ENCODE data around the gene ROR2. TPM values are rescaled to one million over a fixed set of nuclear protein-coding genes. Genes with fewer than 3 reads are reported as not detected.

ROR2 gene
- total and polyA plus RNA-seq, 5 experiments from 2014 or later, result not detected

DNA sequence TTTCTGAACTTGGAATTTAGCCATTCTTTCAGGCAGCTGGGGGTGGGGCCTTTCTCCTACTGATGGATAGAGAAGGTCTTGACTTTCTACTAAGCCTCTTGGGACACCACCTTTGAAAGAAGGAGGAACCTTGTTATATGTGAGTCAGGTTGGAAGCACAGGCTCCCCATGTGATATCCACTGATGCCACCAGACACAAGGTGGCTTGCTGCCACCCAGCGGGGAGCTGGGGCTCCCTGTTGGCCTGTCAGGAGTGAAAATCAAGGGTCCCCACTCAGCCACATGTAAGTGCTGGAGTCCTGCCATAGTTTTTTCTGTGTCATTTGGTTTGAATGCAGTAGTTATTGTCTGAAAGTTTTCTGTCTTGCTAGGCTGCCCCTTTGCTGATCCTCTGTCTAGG lies 274.0 kb downstream of the ROR2 start:
- Mint-ChIP-seq H3K36me3 (peaks cover 0 to 5% (median 0%) of the 10 kb centered on the region in 3 donors), H3K9me3 (peaks cover 0 to 12% (median 2%) of the 10 kb centered on the region in 9 donors), H3K27ac (no peak overlapping the region), H3K27me3 (peaks cover 22 to 77% (median 27%) of the 10 kb centered on the region in 5 donors), H3K4me3 (no peak overlapping the region), H3K4me1 (no peaks in the 10 kb centered on the region)
- DNase-seq (no peak), ATAC-seq (no peak)
- POLR2A ChIA-PET, result no interaction called here

DNA sequence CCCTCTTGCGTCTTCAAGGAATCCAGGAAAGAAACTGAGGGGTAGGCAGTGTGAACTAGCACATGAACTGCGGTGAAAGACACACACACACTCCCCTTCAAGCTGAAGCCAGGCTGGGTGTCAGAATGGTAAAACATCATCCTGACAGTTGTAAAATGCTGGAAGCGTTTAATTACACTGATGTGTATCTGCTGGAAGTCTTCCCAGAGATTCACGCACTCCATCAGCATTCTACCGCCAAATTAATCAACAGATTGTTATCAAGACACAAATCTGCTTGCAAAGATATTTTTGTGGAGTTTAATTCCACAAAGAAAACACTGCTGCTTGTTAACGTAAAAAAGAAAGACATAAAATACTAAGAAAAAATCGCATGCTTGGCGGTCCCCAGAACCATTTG lies 285.4 kb downstream of the ROR2 start:
- Mint-ChIP-seq H3K4me3 (no peak overlapping the region), H3K36me3 (no peaks in the 10 kb centered on the region), H3K27ac (no peak overlapping the region), H3K4me1 (peaks cover 0 to 2% (median 0%) of the 10 kb centered on the region in 4 donors), H3K9me3 (no peaks in the 10 kb centered on the region), H3K27me3 (peaks cover 0 to 16% (median 7%) of the 10 kb centered on the region in 5 donors)
- POLR2A ChIA-PET, result no interaction called here
- DNase-seq (no peak), ATAC-seq (no peak)

DNA sequence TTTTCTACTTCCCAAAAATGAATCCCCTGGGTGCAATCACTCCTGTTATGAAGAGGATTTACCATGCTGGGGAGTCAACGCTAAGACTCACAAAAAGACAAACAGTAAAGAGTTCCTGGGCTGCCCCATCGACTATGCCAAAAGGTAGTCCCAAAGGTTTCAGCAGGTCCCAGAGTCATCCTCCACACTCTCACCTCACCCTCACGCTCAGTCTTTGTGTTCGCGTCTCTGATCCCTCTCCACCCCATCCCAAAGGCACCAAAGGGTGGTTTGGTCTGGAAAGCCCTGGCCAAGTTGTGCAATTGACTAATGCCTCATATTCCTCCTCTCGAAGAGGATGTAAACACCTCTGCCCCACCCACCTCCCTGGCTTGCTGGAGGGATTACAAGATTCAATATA lies 286.2 kb downstream of the ROR2 start:
- Mint-ChIP-seq H3K4me1 (peaks cover 0 to 2% (median 0%) of the 10 kb centered on the region in 4 donors), H3K36me3 (no peaks in the 10 kb centered on the region), H3K9me3 (no peaks in the 10 kb centered on the region), H3K4me3 (no peak overlapping the region), H3K27me3 (peaks cover 0 to 16% (median 5%) of the 10 kb centered on the region in 5 donors), H3K27ac (no peak overlapping the region)
- POLR2A ChIA-PET, result no interaction called here
- no peak for DNase-seq
- ATAC-seq, result no peak

DNA sequence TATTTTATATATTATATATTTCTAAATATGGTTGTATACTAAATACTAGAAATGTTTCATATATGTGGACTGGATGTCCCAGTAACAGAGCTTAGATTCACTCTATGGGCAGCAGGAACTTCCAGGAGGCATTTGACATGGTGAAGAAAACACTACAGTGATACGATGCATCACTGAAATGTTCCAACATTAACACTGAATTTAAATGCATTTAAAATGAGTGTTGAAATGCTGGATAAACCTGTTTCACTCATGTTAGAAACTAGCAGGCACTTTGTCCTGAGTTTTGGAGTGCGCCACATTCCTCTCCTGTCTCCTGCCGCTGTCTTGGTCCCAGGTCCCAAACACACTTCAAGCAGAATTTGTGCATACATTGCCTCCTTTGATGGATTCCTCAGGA lies 288.6 kb downstream of the ROR2 start:
- ATAC-seq, result no peak
- no peak overlapping the region for H3K4me3 Mint-ChIP-seq
- POLR2A ChIA-PET, result no interaction called here
- H3K9me3 Mint-ChIP-seq, result no peaks in the 10 kb centered on the region
- DNase-seq, result no peak
- H3K27me3 Mint-ChIP-seq, result peaks cover 2 to 16% (median 9%) of the 10 kb centered on the region in 5 donors
- no peak overlapping the region for H3K27ac Mint-ChIP-seq
- H3K36me3 Mint-ChIP-seq, result no peaks in the 10 kb centered on the region
- H3K4me1 Mint-ChIP-seq, result peaks cover 0 to 2% (median 0%) of the 10 kb centered on the region in 4 donors

DNA sequence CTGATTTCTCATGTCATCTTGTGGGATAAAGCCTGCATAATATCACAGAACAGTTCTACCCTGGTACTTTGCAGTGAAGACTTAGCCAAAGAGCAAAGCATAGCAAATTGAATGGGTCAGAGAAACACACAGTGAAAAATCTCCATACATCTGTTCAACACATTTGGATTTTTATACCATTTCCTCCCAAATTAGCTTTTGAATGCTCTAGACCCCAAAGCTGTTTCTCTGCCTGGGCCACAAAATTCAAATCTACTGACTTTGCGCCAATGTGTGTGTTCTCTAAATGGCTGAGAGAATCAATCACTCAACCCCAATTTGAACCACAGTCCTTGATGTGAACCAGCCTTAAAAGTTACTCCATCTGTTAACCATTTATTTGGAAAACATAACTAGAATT lies 289.5 kb downstream of the ROR2 start:
- no peak for ATAC-seq
- no peaks in the 10 kb centered on the region for H3K9me3 Mint-ChIP-seq
- H3K4me3 Mint-ChIP-seq, result no peak overlapping the region
- POLR2A ChIA-PET, result no interaction called here
- no peak overlapping the region for H3K27ac Mint-ChIP-seq
- peaks cover 0 to 2% (median 0%) of the 10 kb centered on the region in 4 donors for H3K4me1 Mint-ChIP-seq
- no peak for DNase-seq
- peaks cover 2 to 22% (median 13%) of the 10 kb centered on the region in 5 donors for H3K27me3 Mint-ChIP-seq
- H3K36me3 Mint-ChIP-seq, result no peaks in the 10 kb centered on the region

DNA sequence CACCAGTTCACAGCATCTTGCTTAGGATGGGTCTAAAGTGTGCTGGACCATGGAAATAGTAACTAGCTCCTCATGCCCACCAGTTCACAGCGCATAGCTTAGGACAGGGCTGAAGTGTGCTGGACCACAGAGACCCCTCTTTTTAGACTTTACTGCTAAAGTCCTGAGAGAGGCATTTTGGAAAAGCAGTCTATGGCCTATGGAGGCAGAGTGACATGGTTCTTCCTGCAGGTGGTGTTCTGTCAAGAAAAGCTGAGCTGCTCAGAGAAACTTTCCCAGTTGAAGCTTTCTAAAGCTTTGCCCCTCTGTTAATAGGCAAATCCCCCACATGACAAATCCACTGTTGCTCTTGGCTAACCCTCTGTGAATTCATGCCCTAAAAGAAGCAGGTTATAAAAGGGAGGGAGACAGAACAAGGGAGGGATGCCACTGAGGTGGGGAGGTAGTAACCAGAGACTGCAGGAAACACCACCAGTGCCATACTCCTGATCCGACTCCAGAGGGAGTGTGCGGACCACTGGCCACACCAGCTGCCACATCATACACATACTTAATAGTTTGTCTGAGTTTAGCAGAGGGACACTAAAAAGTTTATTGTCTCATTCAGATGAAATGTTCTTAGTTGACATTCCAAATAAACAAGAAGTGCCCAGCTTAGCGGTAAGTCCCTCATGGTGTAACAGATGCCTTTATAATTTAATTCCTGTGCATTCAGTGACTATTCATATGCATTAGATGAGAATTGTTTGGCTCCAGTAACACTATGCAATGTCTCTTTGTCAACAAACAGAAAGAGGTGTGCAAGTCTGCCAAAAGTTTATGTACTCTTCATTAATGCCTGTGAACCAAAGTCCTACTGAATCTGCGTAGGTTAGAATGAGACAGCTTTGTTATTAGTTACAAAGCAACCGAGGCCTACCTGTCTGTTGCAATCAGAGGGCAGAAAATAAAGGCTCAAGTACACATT lies 290.2 kb downstream of the ROR2 start:
- H3K4me3 Mint-ChIP-seq, result no peak overlapping the region
- POLR2A ChIA-PET, result no interaction called here
- peaks cover 4 to 25% (median 13%) of the 10 kb centered on the region in 5 donors for H3K27me3 Mint-ChIP-seq
- no peak overlapping the region for H3K27ac Mint-ChIP-seq
- ATAC-seq, result no peak
- no peak for DNase-seq
- H3K36me3 Mint-ChIP-seq, result no peaks in the 10 kb centered on the region
- H3K4me1 Mint-ChIP-seq, result peaks cover 0 to 2% (median 0%) of the 10 kb centered on the region in 4 donors
- no peaks in the 10 kb centered on the region for H3K9me3 Mint-ChIP-seq

DNA sequence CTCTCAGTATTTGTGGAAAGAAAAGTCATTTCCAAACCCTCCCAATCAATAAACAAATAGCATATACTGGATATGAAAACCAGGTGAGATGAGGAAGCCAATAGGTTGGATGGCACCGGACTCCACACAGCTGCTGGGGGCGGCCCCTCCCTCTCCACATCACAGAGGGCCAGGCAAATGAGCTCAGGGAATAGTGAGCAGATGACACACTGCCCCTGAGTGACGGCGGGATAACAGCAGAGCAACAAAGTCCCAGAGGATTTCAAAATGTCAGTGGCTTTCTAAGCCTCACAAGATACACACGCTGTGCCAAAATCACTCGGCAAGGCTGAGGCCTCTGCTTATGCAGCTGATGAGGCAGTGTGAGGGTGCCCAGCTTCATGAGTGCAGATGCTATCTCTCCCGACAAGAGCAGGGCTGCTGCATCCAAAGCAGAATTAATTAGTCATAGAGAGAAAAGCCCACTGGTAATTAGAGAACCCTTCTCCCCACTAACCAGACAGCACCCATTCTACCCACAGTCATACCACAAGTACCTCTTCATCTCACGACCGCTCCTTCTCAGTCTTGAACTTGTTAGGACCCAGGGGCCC lies 291.4 kb downstream of the ROR2 start:
- Mint-ChIP-seq H3K4me1 (no peaks in the 10 kb centered on the region), H3K27ac (no peak overlapping the region), H3K36me3 (no peaks in the 10 kb centered on the region), H3K9me3 (no peaks in the 10 kb centered on the region), H3K4me3 (no peak overlapping the region), H3K27me3 (peaks cover 2 to 25% (median 13%) of the 10 kb centered on the region in 5 donors)
- no peak for ATAC-seq
- POLR2A ChIA-PET, result no interaction called here
- no peak for DNase-seq

DNA sequence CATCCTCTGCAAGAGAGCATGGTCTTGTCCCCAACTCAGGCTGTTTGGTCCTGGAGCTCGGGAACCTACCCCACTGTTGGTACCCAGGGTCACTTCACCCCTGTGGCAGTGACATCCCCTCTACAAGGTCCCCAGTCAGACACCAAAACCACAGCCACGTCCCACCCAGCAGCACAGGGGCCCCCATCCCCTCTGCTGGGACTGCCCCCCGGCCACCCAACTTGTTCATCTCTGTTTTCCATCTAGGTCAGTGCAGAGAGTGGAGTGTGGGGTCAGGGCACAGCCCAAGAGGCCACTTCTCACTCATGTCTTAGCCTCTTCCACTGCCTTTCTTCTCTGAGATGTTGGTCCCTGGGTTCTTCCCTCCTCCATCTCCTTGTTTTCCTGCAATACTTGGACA lies 292.5 kb downstream of the ROR2 start:
- Mint-ChIP-seq H3K4me3 (no peak overlapping the region), H3K9me3 (no peaks in the 10 kb centered on the region), H3K27ac (peak overlapping the region in 1 of 10 donors; percentile 46), H3K4me1 (no peaks in the 10 kb centered on the region), H3K36me3 (no peaks in the 10 kb centered on the region), H3K27me3 (peaks cover 2 to 25% (median 5%) of the 10 kb centered on the region in 5 donors)
- ATAC-seq (no peak), DNase-seq (no peak)
- POLR2A ChIA-PET, result no interaction called here

DNA sequence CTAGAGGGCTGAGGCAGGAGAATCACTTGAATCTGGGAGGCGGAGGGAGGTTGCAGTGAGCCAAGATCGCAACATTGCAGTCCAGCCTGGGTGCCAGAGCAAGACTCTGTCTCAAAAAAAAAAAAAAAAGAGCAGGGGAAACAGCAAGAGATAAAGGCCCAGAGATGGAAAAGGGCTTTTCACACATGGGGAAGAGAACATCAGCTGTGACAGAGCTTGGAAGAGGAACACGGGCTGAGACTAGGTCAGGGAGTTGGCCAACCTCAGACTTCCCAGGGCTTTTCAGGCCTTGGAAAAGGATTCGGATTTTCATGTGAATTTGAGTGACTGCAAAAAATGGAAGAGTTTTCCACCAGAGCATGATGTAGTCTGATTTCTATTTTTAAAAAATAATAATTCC lies 294.4 kb downstream of the ROR2 start:
- POLR2A ChIA-PET, result no interaction called here
- Mint-ChIP-seq H3K27ac (no peak overlapping the region), H3K9me3 (no peaks in the 10 kb centered on the region), H3K4me3 (no peak overlapping the region), H3K4me1 (no peaks in the 10 kb centered on the region), H3K36me3 (no peaks in the 10 kb centered on the region), H3K27me3 (peaks cover 0 to 25% (median 6%) of the 10 kb centered on the region in 5 donors)
- ATAC-seq (no peak), DNase-seq (no peak)

DNA sequence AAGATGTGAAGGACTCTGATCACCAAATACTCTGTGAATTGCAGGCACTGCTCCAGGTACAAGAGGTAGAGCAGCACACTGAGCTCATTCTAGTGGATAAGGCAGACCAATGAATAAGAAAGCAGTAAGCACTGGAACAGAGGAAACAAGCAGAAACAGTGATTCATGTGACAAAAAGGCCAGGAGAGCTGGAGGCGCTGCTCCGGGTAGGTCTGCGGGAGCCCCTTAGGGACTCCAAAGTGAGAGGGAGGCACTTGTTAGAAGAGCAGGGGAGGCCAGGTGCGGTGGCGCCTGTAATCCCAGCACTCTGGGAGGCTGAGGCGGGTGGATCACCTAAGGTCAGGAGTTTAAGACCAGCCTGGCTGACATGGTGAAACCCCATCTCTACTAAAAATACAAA lies 294.8 kb downstream of the ROR2 start:
- H3K4me1 Mint-ChIP-seq, result no peaks in the 10 kb centered on the region
- POLR2A ChIA-PET, result no interaction called here
- H3K27me3 Mint-ChIP-seq, result peaks cover 0 to 25% (median 6%) of the 10 kb centered on the region in 5 donors
- H3K4me3 Mint-ChIP-seq, result no peak overlapping the region
- no peak for DNase-seq
- no peaks in the 10 kb centered on the region for H3K36me3 Mint-ChIP-seq
- no peaks in the 10 kb centered on the region for H3K9me3 Mint-ChIP-seq
- no peak overlapping the region for H3K27ac Mint-ChIP-seq
- ATAC-seq, result no peak

DNA sequence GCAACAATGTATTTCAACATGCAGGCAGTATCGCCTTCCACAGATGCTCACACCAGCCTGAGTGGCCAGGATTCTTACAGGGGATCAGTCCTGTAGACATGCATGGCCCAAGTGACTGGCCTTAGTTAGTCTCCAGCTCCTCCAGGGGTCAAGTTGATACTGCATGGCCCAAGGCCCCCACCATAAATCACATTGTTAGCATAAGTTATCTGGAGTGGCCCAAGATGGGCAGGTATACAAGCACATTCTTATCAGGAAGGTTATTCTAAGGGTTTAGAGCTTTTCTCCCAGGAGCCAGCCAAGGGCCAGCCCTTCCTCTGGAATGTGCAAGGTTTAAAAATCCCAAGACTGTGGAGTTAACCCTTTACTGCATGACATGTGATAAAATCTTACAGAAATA lies 295.5 kb downstream of the ROR2 start:
- no peak for ATAC-seq
- Mint-ChIP-seq H3K4me1 (no peaks in the 10 kb centered on the region), H3K4me3 (no peak overlapping the region), H3K36me3 (no peaks in the 10 kb centered on the region), H3K27me3 (peaks cover 2 to 25% (median 6%) of the 10 kb centered on the region in 5 donors), H3K9me3 (no peaks in the 10 kb centered on the region), H3K27ac (no peak overlapping the region)
- POLR2A ChIA-PET, result no interaction called here
- DNase-seq, result no peak

DNA sequence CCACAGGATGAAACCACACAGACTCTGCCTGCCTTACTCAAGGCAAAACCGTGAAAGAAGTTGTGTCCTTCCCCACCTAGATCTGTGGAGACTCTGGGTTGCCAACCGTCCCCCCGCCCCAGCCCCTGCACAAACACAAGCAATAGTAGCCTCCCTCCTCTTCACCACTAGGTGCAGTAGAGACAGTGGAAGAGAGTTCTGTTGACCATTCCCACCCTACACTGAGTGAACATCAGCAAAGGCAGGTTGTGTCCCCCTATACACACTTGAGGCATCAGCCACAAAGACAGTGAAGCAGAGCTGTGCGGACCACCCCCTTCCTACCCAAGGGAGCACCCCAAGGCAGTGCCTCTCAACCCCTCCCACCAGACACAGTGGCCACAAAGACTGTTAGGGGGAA lies 302.7 kb downstream of the ROR2 start:
- no peak for ATAC-seq
- Mint-ChIP-seq H3K9me3 (no peaks in the 10 kb centered on the region), H3K27ac (no peak overlapping the region), H3K4me3 (no peak overlapping the region), H3K27me3 (peaks cover 11 to 31% (median 19%) of the 10 kb centered on the region in 5 donors), H3K36me3 (no peaks in the 10 kb centered on the region), H3K4me1 (no peaks in the 10 kb centered on the region)
- POLR2A ChIA-PET, result no interaction called here
- DNase-seq, result no peak

DNA sequence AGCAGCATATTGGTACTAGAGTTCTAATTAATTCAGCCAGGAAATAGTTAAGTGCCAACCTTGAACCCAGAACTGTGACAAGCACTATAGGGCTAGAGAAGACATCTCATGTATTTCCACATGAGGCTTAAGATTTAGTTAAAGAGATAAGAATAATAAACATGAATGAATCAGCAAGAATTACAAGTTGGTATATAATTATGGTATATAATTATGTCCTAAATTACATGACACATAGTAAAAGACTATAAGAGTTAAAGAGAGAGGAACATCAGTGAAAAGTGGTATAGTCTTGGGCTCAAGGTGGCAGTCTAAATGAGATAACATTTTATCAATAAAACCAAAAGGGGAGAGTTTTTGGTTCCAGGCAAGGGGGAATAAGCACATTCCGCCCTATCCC lies 303.3 kb downstream of the ROR2 start:
- H3K27me3 Mint-ChIP-seq, result peaks cover 11 to 31% (median 19%) of the 10 kb centered on the region in 5 donors
- POLR2A ChIA-PET, result no interaction called here
- ATAC-seq (no peak), DNase-seq (no peak)
- H3K4me3 Mint-ChIP-seq, result no peak overlapping the region
- H3K27ac Mint-ChIP-seq, result no peak overlapping the region
- H3K9me3 Mint-ChIP-seq, result peaks cover 0 to under 1% (median 0%) of the 10 kb centered on the region in 9 donors
- no peaks in the 10 kb centered on the region for H3K4me1 Mint-ChIP-seq
- no peaks in the 10 kb centered on the region for H3K36me3 Mint-ChIP-seq

Data from naive thymus-derived CD8-positive, alpha-beta T cell (primary cell).